ENCODE measurements around the gene LRMDA.

- no peak for TF ChIP-seq CTCF (IDR thresholded peaks at IDR 0.05)
- no peak for TF ChIP-seq POLR2A (IDR thresholded peaks at IDR 0.05)
Measured at GRCh38 chr10:75513292-75513885, 82.0 kb downstream of the LRMDA start.

All from transverse colon (tissue), 3 donors.